ENCODE data around the gene HAND2. TPM values are rescaled to one million over a fixed set of nuclear protein-coding genes. Genes with fewer than 3 reads are reported as not detected.

HAND2 gene
- 2.2 and 2.5 TPM in 2 replicates for total RNA-seq (2014; rRNA removed; shearing (Covaris generic))

DNA sequence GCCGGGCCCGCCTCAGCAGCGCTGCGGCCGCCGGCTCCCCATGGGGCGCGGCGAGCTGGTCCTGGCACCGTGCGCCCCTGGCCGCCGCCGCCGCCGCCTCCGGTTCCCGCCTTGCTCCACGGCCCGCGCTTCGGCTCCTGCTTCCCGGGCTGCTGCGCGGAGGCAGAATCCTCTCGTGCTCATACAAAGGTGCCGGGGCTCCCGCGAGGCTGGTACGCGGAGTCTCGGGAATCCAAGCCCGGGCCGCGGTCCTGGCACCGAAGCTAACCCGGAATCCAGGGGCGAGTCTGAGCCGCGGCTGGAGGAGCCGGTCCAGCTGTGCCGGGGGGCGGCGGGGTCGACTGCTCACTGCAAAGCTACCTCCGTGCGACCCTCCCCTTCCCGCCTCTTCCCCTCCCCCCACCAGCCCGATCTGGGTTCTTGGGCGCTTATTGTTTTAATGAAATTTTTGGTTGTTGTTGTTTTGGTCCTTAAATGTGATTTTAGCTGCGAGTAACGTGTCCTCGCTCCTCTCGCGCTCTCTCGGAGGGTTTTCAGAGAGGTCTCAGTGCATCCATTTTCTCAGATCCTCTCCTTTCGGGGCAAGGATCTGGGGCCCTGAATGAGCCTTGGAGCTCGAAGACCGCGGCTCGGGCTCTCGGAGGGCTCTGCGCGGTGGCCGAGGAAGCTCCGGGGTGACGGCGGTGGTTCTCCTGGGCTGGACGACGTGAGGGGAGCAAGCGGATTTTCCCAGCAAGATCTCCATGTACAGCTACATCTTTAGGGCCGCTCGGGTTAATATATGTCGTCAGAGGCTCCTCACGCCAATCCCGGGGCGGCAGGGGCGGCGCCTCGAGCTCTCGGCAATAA, at the start of gene HAND2:
Gene HAND2, minus strand, starts transcription at position 753 of the 849 bp plus-strand sequence. CDS start 940 bp downstream, outside the sequence.
- DNase-seq (ENCODE audit: low read depth): peak; percentile 75

DNA sequence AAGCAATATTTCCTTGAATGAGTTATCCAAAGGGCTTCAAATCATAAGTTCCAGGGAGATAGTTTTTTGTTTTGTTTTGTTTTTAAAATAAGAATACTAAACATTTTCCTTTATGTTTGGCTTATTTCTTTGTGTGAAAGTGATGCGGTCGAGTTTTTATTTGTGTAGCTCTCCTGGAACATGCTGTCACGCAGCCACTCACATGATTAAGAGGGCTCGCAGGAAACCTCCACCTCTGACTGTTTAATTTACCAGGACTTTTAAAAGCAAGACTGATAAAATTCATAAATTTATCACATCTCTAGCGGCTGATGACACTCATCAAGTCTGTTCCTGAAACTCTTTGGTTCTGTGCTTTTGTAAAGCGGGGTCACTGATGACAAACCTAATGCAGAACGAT, 48.9 kb upstream of the HAND2 start:
- no peak for DNase-seq (ENCODE audit: low read depth)

DNA sequence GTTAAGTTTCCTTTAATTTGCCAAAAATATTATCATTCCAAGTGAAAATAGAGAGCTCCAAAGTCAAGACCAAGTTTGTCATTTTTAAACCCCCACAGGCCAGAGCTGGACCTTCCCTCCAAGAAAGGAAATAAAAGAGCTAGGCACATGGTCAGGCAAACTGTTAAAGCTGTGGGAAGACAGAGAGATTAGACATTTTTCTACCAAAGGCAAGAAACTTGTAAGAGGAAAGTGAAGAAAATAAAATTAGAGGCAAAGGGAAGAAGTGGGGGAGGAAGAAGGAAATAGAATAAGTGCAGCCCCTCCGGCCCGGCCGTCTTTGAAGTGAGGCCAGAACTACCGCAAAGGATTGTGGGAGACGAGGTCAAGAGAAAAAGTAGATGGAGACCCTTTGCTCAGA, 47.9 kb upstream of the HAND2 start:
- DNase-seq (ENCODE audit: low read depth): no peak

DNA sequence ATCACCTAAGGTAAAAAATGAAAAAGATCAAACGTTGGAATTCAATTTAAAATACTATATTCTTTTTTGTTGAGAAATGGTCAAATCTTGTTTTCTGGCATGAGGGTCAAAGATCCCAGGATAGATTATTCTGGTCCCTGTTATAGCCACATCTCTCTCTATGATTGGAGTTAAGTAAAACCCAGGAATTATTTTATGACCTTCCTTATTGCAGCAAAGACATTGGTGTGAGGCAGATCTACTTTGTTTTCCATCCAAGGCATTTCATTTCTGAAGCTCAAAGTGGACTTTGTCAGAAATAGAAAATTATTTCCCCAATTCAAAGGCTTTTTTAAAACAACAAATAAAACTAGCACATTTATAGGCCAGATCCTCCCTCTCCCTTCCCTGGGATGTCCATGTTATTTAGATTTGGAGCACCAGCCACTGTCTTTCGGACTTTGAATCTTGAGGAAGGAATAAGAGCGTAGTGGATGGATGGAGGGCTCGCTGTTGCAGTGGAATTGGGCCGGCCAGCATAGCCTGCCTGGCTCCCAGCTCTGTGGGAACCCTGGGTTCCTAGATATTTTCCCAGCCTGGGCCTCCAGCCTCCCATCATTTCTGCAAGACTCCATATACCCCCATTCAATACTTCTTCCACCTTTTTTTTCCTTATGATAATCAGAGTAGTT, 45.6 kb upstream of the HAND2 start:
- no peak for DNase-seq (ENCODE audit: low read depth)

DNA sequence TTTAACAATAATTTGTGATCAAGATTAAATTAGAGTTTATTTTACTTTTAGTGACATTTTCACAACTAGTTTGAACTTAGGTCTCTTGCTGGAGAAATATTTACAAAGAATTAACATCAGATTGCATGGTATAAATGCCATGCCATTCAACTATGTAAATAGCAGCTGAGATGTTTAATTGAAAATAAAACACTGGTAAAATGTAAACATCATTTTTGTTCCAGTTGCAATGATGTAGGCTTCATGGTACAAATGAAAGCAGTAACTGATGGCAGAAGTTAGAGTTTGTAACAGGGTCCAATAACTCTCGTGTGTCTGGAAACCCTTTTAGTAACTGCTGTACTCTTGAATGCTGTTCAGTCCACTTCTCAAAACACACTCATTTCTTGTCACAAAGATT, 43.7 kb upstream of the HAND2 start:
- no peak for DNase-seq (ENCODE audit: low read depth)

DNA sequence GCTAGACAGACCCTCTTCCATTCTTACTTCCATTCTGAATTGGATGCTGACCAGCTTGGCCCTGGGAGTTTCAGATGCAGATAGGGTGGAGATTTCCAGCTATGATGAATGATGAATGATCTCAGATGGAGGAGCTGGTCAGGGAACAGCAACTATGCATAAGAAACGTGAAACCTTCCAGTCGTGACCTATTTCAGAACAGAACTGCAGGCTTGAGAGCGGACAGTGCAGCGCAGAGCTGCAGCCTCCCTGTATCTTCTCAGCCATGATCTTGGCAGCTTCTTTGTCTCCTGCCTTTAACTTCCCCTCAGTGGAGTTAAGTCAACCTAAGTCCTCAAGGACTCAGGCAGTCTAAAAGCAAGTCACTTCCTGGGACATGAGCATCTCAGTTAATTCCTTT, 43.3 kb upstream of the HAND2 start:
- no peak for DNase-seq (ENCODE audit: low read depth)

DNA sequence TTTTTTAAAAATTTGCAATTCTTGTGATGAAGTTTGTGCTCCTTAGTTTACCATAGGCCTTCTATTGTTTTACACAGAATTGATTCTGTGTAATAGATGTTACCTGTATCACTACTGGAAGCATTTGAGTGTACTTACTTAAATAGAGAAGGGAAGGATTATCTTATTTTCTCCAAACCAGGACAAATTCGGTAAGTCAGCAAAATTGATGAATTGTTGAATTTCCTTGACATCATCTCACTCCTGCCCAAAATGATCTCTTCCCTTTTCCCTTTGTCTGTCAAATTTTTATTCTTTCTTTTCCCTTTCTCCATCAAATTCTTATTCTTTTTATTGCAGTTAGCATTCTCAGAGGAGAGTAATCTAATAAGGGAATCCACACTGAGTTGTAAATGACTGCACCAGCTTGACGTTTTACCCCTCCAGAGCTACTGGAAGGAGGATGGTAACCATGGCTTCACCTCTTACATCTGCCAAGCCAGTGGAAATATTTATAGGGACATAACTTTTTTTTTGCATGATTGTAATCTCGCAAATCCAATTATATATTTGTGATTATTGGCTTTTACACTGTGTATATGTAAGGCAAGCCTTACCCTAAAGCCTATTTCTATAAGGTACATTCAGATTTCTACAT, 42.6 kb upstream of the HAND2 start:
- DNase-seq (ENCODE audit: low read depth): no peak

DNA sequence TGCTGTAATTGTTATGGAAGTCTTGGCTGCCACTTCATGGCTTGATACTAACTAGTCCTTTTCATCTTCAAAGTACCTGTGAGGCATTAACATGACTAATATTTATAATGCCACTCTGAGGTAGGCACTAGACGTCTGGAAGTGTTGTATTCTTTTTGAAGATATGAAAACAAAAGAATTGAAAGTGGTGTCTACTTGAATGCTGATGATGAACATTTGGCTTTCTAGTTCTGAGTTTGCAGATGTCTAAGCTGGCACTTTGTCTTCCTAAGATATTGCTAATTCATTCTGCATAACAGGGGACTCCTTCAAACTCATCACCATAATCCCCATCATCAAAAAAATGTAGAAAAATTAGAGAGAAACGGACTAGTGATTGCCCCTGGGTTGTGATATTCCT, 41.6 kb upstream of the HAND2 start:
- DNase-seq (ENCODE audit: low read depth): no peak

DNA sequence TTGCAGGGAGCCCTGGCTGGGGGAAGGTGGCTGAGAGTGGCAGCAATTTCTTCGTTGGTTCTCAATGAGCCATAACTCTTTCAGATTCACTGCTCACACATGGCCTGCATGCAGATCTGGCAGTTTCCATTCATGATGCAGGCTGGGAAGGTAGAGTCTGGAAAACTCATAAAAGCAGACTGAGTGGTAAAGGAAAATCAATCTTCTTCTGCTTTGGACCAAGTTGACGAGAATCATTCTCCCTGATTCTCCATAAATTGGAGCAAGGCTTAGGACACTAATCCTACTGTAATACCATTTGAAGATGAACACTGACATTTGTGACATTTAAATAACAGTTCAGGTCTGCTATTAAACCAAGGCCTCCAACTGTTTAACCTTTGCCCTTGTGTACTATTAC, 35.3 kb upstream of the HAND2 start:
- DNase-seq (ENCODE audit: low read depth): no peak

DNA sequence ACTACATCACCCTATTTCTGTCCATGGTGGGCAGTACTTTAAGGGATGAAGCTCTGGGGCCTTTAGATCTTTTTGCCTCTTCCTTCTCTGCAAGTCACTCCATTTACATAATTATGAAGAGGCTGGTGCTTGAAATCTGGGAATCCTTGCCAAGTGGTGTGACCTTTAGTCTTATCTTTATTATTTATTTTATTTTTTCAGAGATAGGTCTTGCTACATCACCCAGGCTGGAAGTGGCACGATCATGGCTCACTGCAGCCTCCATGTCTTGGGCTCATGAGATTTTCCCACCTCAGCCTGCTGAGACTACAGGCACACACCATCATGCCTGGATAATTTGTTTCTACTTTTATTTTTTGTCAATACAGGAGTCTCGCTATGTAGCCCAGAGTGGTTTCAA, 34.4 kb upstream of the HAND2 start:
- no peak for DNase-seq (ENCODE audit: low read depth)

DNA sequence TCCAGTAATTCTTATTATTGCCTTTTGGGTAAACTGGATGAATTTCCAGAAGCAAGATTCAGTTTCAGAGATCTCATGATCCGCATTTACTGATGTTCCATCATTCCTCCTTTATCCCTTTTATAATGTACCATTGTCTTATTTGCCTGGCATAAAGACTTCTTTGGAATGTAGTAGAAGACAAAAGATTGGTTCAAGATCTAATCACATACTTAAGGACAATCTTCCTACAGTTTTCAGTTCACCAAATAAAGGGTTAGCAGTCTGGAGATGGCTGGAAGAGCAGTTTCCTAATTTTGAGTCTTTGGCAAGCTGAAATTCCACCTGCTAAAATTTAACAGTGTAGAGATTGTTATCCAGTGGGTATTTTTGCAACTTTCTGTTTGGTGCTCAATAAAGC, 30.9 kb upstream of the HAND2 start:
- DNase-seq (ENCODE audit: low read depth): no peak

DNA sequence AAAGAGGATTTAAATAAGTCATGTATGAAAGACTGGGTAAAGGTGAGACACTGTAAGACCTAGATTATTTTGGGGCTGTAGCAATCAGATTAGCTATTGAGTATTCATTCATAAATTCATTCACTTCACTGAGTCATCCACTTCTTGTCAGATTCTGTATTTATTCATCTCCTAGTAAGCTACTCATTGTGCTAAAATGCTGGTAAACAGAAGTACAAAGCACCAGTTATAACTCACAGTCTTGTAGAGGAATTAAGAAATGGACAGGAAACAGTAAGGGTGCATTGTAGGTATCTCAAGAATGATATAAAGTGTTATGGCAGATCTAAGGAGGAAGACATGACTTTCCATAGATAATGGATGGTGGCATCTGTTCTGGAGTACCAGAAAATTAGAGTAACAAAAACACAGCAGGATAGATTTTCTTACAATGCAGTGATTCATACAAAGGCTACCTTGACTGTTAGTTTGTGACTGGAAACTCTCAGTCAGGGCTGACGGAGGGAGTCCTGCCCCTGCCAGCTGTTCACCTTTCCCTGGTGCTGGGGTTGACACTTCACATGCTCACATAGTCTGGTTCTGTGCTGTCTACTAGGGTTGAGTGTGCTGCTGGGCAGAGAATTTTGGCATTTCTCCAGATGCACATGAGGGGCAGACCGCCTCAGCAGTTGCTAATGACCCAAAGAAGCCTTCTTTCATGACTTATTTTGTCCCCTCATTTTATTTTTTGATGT, 26.5 kb upstream of the HAND2 start:
- no peak for DNase-seq (ENCODE audit: low read depth)

DNA sequence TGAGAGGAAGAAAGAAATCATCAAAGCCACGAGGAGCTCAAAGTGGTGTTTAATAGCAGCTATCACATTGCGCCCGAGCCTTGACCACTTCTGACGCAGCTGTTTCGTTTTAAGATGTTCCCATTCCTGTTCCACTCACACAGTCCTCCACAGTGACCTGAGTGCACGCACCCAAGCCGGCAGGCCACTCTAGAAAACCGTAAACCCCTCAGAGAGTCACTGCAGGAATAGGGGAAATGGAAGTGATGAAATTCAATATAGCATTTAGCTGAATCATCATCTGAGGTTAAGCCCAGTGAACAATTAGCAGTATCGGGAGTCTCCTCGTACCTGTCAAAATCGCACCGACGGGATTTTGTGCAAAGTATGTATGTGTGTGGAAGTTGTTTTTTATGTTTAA, 17.9 kb upstream of the HAND2 start:
- no peak for DNase-seq (ENCODE audit: low read depth)

DNA sequence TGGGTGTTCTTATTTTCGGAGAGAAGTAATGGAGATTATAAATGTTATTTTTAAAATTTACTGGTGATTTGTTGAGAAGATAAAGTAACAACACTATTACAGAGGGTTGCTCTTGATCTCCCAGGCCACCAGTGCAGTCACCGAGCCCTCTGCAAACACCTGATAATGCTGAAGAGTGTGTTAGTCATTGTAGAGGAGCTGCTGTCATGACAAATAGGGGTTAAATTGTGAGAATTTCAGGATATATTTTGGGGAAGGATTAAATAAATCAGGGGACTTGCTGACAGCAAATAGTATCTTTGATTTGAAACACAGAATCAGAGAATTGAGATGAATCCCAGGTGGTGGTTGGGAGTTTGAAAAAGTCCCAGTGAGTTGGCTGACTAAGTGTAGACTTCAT, 16.7 kb upstream of the HAND2 start:
- DNase-seq (ENCODE audit: low read depth): no peak

DNA sequence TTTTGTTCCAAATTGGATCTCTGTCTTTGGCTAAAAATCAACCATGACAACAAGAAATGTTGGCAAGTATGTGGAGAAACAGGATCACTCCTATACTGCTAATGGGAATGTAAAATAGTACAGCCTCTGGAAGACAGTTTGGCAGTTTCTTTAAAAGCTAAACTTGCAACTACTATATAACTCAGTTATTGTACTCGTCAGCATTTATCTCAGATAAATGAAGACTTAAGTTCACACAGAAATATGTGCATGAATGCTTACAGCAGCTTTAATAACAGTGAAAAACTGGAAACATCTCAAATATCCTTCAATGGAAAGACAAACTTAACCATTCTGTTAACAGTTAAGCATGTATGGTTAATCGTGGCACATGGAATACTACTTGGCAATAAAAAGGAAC, 15.4 kb upstream of the HAND2 start:
- no peak for DNase-seq (ENCODE audit: low read depth)

DNA sequence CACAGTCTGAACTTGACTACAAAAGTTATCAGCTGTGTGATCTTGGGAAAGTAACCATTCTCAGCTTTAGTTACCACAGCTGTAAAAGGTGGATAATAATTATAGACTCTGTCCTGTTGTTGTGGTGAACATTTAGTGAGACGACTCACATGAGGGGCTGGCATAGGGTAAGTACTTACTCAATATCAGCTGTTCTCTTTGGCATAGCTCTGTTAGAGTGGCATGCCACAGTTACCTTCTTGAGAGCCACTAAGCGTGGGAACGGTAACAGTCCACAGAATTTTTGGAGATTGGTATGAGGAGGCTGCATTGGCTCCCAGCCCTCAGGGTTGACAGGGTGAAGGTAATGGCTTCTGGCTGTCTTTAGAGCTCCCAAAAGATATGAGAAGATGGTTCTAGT, 13.2 kb upstream of the HAND2 start:
- no peak for DNase-seq (ENCODE audit: low read depth)

DNA sequence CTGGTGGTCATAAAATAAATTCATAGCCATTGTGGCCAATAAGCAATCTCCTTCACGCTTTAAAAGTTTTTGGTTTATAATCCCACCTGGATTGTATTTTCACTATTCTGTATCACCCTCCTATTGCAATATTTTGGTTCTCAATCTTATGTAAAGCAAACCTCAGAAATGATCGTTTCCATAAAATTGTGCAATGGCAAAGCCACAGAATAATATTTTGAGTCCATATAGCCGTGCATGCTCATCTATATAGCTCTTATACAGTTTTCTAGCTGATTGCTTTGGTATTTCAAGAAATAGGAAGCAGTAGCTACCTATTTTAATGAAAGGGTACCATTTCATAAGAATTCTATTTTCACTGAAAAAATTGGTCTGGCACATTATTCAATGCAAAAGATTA, 10.0 kb upstream of the HAND2 start:
- no peak for DNase-seq (ENCODE audit: low read depth)

DNA sequence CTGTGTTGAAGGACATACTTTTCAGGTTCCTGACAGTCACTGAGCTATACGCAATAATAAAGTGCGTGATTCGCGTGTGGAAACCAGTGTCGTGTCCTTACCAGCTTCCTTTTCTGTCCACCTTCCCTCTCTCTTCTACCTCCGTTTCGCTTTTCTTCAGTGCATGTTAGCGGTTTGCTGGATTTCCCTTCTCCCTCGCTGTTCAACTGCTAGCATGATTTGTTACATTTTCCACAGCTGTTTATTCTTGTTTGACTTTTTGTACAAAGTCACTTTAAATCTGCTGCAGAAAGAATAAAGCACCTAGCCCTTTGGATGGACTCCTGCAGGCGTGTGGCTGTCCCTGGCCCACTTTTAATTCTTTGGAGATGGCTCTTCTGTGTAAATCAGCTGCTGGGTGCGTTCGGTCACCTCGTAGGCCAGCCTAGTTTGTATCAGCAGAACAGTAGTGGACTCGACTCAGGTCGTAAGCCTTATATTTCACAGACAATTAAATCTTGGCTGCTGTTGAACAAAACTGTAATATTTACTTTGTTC, 8.9 kb upstream of the HAND2 start:
- no peak for DNase-seq (ENCODE audit: low read depth)

DNA sequence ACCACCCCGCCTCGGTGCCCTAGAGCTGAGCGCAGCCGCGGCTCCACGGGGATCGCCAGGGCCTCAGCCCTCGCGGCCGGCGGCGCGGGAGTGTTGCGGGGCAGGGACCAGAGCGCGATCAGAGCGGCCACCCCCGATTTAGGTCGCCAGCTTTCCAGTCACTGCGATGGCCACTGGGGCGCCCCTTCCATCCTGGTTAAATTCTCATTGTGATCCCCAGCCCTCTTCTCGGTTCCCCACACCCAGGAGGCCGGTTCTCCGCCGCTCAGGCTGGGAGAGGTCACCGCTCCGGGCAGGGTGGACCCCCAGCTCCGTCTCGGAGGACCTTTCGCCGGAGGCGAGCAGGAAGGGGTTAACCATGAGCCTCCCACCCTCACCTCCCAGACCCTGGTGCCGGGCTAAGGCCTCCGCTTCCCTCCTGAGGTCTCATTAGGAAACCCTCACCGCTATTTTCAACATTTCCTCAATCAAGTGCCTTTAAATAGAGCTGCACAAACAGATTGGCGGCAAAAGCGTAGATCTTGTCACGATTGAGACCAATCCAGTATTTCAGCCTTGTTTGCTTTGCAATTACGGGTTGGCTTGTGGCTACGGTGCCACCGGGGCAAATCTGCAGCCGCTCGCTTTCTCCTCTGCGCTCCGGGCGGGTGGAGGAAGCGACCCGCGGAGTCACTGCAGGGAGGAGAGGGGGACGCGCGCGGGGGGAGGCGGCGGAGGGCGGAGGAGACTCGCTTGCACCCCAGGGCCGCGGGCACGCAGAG, 8.3 kb upstream of the HAND2 start:
- peak; percentile 28 for DNase-seq (ENCODE audit: low read depth)

DNA sequence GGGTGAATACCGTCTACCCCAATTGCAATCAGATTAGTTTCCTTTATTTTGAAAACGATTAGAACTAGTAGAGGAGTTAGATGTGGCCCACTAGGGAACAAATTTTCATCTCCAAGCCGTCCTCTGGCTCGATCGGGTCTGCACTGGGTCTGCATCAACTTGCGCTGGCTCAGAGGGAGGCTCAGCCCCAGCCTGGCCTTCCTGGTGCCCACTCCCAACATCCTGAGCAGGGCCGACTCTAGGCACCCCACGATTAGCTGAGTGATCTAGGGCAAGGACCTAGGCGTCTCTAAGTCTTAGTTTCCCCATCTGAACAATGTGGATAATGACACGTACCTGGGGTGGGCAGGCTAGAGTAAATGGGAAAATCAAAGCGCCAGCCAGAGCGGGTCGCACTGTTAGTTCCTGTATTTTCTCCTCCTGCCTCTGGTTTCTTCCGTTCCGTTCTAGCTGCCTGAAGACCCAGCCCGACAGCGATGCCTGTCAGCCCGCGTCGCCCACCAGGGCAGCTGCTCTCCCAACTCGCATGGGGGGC, 7.7 kb upstream of the HAND2 start:
- no peak for DNase-seq (ENCODE audit: low read depth)
